ENCODE results near the gene DENND1B. TPM values are rescaled to one million over a fixed set of nuclear protein-coding genes. Genes with fewer than 3 reads are reported as not detected.

The DENND1B gene
- polyA plus RNA-seq, 2 of the 4 experiments (the other 2 are of a cell fraction) = 2.9 to 10.5 TPM

DNA sequence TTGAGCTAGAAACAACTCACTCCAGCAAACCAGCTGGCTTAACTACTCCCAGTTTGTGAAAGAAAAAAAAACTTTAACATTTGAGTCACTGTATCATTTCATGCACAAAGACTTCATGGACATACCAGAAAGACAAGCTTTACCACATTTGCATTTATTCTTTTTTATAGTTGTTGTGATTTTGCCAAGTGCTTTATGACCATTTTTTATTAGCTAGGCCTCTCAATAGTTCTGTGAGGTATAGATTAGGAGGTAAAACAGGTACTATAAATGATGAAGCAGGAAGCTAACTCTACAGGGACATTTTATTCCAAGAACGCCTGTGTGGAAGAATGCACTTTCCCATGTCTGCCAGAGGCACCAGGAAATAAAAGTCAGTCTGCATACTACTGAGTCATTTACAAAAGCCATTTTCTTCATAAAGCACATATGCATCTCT, 8.2 kb upstream of the DENND1B start:
- ChIA-PET POLR2A (no interaction called here), CTCF (no interaction called here)
- DNase-seq (ENCODE audit: low read depth in 1 of 2, low spot score in 1 of 2) (no peak), FAIRE-seq (no peak), ATAC-seq (no peak)
- H3K9me3 ChIP-seq = no peaks in the 10 kb centered on the region
- no peak overlapping the region for H3K27ac ChIP-seq
- no peaks in the 10 kb centered on the region for H3K4me1 ChIP-seq
- no peak overlapping the region for H3K4me2 ChIP-seq
- 74% methylated on average over 1 of the region's 1 CpG for WGBS (ENCODE audit: missing lambda C conversion rate)
- H3K4me3 ChIP-seq = no peak overlapping the region
- no peak for TF ChIP-seq MYC (IDR thresholded peaks at IDR 0.05; ENCODE audit: borderline replicate concordance, low read length)
- TF ChIP-seq KDM1A (IDR thresholded peaks at IDR 0.05; ENCODE audit: low read depth) = no peak
- no peak for TF ChIP-seq MAFK (IDR thresholded peaks at IDR 0.05; ENCODE audit: partially characterized antibody)
- TF ChIP-seq HOXA7 (CRISPR knock-in tag; IDR thresholded peaks at IDR 0.05) = no peak
- no peak for TF ChIP-seq TP53 (CRISPR knock-in tag; IDR thresholded peaks at IDR 0.05)
- TF ChIP-seq, protein P1, sequence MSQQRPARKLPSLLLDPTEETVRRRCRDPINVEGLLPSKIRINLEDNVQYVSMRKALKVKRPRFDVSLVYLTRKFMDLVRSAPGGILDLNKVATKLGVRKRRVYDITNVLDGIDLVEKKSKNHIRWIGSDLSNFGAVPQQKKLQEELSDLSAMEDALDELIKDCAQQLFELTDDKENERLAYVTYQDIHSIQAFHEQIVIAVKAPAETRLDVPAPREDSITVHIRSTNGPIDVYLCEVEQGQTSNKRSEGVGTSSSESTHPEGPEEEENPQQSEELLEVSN (IDR thresholded peaks at IDR 0.05; ENCODE audit: borderline replicate concordance, low read depth) = no peak
- no peak for TF ChIP-seq RARB (CRISPR knock-in tag; IDR thresholded peaks at IDR 0.05)
- TF ChIP-seq RCOR1 (IDR thresholded peaks at IDR 0.05; ENCODE audit: low read depth, low read length) = no peak
- TF ChIP-seq, protein P2, sequence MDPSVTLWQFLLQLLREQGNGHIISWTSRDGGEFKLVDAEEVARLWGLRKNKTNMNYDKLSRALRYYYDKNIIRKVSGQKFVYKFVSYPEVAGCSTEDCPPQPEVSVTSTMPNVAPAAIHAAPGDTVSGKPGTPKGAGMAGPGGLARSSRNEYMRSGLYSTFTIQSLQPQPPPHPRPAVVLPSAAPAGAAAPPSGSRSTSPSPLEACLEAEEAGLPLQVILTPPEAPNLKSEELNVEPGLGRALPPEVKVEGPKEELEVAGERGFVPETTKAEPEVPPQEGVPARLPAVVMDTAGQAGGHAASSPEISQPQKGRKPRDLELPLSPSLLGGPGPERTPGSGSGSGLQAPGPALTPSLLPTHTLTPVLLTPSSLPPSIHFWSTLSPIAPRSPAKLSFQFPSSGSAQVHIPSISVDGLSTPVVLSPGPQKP (IDR thresholded peaks at IDR 0.05; ENCODE audit: low read depth, low read length) = no peak
- no peak for TF ChIP-seq CEBPB (IDR thresholded peaks at IDR 0.05)
- TF ChIP-seq SMC3 (IDR thresholded peaks at IDR 0.05) = no peak
- no peak for TF ChIP-seq CHD4 (IDR thresholded peaks at IDR 0.05; ENCODE audit: borderline replicate concordance)
- no peak for TF ChIP-seq NPAS2 (CRISPR knock-in tag; IDR thresholded peaks at IDR 0.05; ENCODE audit: borderline replicate concordance)
- TF ChIP-seq RFX5 (IDR thresholded peaks at IDR 0.05) = no peak
- no peak for TF ChIP-seq PHF8 (IDR thresholded peaks at IDR 0.05; ENCODE audit: borderline replicate concordance, low read depth)
- TF ChIP-seq ESRRA (IDR thresholded peaks at IDR 0.05; ENCODE audit: borderline replicate concordance, low read length) = no peak
- TF ChIP-seq JUNB (IDR thresholded peaks at IDR 0.05) = no peak
- TF ChIP-seq, protein P3, sequence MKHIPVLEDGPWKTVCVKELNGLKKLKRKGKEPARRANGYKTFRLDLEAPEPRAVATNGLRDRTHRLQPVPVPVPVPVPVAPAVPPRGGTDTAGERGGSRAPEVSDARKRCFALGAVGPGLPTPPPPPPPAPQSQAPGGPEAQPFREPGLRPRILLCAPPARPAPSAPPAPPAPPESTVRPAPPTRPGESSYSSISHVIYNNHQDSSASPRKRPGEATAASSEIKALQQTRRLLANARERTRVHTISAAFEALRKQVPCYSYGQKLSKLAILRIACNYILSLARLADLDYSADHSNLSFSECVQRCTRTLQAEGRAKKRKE (CRISPR knock-in tag; IDR thresholded peaks at IDR 0.05; ENCODE audit: low read depth) = no peak
- no peak for TF ChIP-seq HDAC2 (IDR thresholded peaks at IDR 0.05)
- TF ChIP-seq RNF2 (IDR thresholded peaks at IDR 0.05; ENCODE audit: borderline replicate concordance, low read depth) = no peak

DNA sequence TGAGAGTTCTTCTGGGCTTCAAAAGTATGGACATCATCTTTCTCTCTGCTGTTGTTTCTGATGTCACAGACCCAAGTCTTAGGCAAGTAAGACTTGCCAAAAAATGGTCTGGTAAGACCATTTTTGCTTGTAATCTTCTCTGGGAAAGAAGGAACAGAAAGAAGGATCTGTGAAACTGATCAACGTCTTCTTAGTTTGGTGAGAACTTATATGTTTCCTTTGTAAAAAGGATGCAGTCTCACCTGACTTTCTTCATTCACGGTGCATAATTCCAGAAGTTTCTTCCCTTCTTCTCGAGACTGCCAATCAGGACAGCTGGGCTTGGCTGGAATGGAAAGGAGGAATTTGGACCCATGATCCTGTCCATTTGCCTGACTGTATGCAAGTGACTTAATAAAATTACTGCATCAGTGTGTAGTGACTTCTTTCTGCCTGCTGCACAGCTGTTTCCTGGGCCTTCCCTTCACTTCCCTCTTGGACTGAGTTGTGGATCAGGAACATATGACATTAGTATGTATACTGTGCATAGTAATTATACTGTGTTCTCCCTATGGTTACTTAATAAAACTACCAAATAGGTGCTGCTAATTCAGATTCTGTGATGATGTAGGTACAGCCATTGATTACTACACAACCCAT, 7.6 kb upstream of the DENND1B start:
- Histone ChIP-seq H3K4me3 (no peak overlapping the region), H3K9me3 (no peaks in the 10 kb centered on the region), H3K4me1 (no peaks in the 10 kb centered on the region), H3K4me2 (no peak overlapping the region), H3K27ac (no peak overlapping the region)
- WGBS (ENCODE audit: missing lambda C conversion rate) = 75% methylated on average over 3 of the region's 3 CpGs
- no peak for FAIRE-seq
- DNase-seq (ENCODE audit: low read depth in 1 of 2, low spot score in 1 of 2) = no peak
- ChIA-PET CTCF (no interaction called here), POLR2A (no interaction called here)
- no peak for ATAC-seq
- TF ChIP-seq JUNB (IDR thresholded peaks at IDR 0.05) = no peak
- no peak for TF ChIP-seq NPAS2 (CRISPR knock-in tag; IDR thresholded peaks at IDR 0.05; ENCODE audit: borderline replicate concordance)
- TF ChIP-seq ESRRA (IDR thresholded peaks at IDR 0.05; ENCODE audit: borderline replicate concordance, low read length) = no peak
- TF ChIP-seq MAZ (IDR thresholded peaks at IDR 0.05; ENCODE audit: borderline replicate concordance, low read depth, low read length) = no peak
- TF ChIP-seq, protein P4, sequence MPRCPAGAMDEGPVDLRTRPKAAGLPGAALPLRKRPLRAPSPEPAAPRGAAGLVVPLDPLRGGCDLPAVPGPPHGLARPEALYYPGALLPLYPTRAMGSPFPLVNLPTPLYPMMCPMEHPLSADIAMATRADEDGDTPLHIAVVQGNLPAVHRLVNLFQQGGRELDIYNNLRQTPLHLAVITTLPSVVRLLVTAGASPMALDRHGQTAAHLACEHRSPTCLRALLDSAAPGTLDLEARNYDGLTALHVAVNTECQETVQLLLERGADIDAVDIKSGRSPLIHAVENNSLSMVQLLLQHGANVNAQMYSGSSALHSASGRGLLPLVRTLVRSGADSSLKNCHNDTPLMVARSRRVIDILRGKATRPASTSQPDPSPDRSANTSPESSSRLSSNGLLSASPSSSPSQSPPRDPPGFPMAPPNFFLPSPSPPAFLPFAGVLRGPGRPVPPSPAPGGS (IDR thresholded peaks at IDR 0.05) = no peak
- no peak for TF ChIP-seq SREBF2 (IDR thresholded peaks at IDR 0.05)
- TF ChIP-seq, protein P5, sequence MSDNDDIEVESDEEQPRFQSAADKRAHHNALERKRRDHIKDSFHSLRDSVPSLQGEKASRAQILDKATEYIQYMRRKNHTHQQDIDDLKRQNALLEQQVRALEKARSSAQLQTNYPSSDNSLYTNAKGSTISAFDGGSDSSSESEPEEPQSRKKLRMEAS (IDR thresholded peaks at IDR 0.05) = no peak
- TF ChIP-seq KDM5A (IDR thresholded peaks at IDR 0.05) = no peak
- TF ChIP-seq, protein P6, sequence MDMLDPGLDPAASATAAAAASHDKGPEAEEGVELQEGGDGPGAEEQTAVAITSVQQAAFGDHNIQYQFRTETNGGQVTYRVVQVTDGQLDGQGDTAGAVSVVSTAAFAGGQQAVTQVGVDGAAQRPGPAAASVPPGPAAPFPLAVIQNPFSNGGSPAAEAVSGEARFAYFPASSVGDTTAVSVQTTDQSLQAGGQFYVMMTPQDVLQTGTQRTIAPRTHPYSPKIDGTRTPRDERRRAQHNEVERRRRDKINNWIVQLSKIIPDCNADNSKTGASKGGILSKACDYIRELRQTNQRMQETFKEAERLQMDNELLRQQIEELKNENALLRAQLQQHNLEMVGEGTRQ (IDR thresholded peaks at IDR 0.05) = no peak
- no peak for TF ChIP-seq POLR2AphosphoS2 (conservative IDR thresholded peaks at IDR 0.05; ENCODE audit: low read length)
- TF ChIP-seq, protein P7, sequence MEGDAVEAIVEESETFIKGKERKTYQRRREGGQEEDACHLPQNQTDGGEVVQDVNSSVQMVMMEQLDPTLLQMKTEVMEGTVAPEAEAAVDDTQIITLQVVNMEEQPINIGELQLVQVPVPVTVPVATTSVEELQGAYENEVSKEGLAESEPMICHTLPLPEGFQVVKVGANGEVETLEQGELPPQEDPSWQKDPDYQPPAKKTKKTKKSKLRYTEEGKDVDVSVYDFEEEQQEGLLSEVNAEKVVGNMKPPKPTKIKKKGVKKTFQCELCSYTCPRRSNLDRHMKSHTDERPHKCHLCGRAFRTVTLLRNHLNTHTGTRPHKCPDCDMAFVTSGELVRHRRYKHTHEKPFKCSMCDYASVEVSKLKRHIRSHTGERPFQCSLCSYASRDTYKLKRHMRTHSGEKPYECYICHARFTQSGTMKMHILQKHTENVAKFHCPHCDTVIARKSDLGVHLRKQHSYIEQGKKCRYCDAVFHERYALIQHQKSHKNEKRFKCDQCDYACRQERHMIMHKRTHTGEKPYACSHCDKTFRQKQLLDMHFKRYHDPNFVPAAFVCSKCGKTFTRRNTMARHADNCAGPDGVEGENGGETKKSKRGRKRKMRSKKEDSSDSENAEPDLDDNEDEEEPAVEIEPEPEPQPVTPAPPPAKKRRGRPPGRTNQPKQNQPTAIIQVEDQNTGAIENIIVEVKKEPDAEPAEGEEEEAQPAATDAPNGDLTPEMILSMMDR (IDR thresholded peaks at IDR 0.05) = no peak
- no peak for TF ChIP-seq EP300 (IDR thresholded peaks at IDR 0.05)
- no peak for TF ChIP-seq POLR2A (IDR thresholded peaks at IDR 0.05; ENCODE audit: low read length)
- TF ChIP-seq RFX5 (IDR thresholded peaks at IDR 0.05) = no peak

Data from A549 (cell line).